HEK293T (cell line): ENCODE measurements around the gene ADAMTS12.

Experiments
- BHLHE40 ChIP-seq: fragments of 450-650 bp; IDR thresholded peaks from 2 replicates; pipeline ENCODE4 v1.6.1; 2016; ENCODE audit warnings: mild to moderate bottlenecking, moderate library complexity, borderline replicate concordance
- CTBP1 ChIP-seq: fragments of 450-650 bp; IDR thresholded peaks from 2 replicates; pipeline ENCODE4 v1.6.1; 2016; ENCODE audit warnings: borderline replicate concordance
- FOXA1 ChIP-seq: fragments of 450-650 bp; IDR thresholded peaks from 2 replicates; pipeline ENCODE4 v1.6.1; 2016; ENCODE audit warnings: mild to moderate bottlenecking
- FOXK2 ChIP-seq: fragments of 450-650 bp; IDR thresholded peaks from 2 replicates; pipeline ENCODE4 v1.6.1; 2016; ENCODE audit warnings: mild to moderate bottlenecking
- HDGF ChIP-seq: fragments of 450-650 bp; IDR thresholded peaks from 2 replicates; pipeline ENCODE4 v1.6.1; 2017; ENCODE audit warnings: antibody characterized with exemption, borderline replicate concordance
- L3MBTL2 ChIP-seq: fragments of 450-650 bp; conservative IDR thresholded peaks from 2 replicates; pipeline ENCODE4 v1.6.1; 2016; ENCODE audit warnings: mild to moderate bottlenecking
- NFRKB ChIP-seq: fragments of 450-650 bp; IDR thresholded peaks from 2 replicates; pipeline ENCODE4 v1.6.1; 2016; ENCODE audit warnings: mild to moderate bottlenecking, moderate library complexity
- SP1 ChIP-seq: fragments of 450-650 bp; IDR thresholded peaks from 2 replicates; pipeline ENCODE4 v1.6.1; 2017
- SUZ12 ChIP-seq: fragments of 450-650 bp; IDR thresholded peaks from 2 replicates; pipeline ENCODE4 v1.6.1; 2016; ENCODE audit warnings: mild to moderate bottlenecking
- TARDBP ChIP-seq: fragments of 450-650 bp; IDR thresholded peaks from 2 replicates; pipeline ENCODE4 v1.6.1; 2016
- ZNF384 ChIP-seq: fragments of 450-650 bp; IDR thresholded peaks from 2 replicates; pipeline ENCODE4 v1.6.1; 2016

- no peak for TF ChIP-seq FOXK2
- TF ChIP-seq BHLHE40 = no peak
- TF ChIP-seq NFRKB = no peak
- TF ChIP-seq SUZ12 = no peak
- no peak for TF ChIP-seq FOXA1
- no peak for TF ChIP-seq L3MBTL2
- TF ChIP-seq SP1 = no peak
- TF ChIP-seq ZNF384 = no peak
- no peak for TF ChIP-seq TARDBP
- TF ChIP-seq HDGF = no peak
- TF ChIP-seq CTBP1 = no peak
Observed at GRCh38 chr5:33675958-33676464, 215.8 kb downstream of the ADAMTS12 start.
